CD4-positive, alpha-beta T cell treated with Interleukin-12 subunit alpha and Interleukin-12 subunit beta, for 1 hour (primary cell): Measurements from ENCODE around the gene SMIM35.

ENCODE experiments used
- DNase-seq: peaks from one replicate; pipeline ENCODE4 v3.0.0-alpha.2; 2020

Gene SMIM35

GRCh38 chr11:118000067-118000849, 86.5 kb downstream of the SMIM35 start:
- no peak for DNase-seq

DNA sequence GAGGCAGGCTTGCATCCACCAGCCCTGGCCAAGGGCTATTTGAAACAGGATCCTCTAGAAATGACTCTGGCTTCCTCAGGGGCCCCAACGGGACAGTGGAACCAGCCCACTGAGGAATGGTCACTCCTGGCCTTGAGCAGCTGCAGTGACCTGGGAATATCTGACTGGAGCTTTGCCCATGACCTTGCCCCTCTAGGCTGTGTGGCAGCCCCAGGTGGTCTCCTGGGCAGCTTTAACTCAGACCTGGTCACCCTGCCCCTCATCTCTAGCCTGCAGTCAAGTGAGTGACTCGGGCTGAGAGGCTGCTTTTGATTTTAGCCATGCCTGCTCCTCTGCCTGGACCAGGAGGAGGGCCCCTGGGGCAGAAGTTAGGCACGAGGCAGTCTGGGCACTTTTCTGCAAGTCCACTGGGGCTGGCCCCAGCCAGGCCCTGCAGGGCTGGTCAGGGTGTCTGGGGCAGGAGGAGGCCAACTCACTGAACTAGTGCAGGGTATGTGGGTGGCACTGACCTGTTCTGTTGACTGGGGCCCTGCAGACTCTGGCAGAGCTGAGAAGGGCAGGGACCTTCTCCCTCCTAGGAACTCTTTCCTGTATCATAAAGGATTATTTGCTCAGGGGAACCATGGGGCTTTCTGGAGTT, 87.3 kb downstream of the SMIM35 start:
- no peak for DNase-seq

- DNase-seq = no peak
Observed at GRCh38 chr11:117998664-117999353, 88.0 kb downstream of the SMIM35 start.

DNA sequence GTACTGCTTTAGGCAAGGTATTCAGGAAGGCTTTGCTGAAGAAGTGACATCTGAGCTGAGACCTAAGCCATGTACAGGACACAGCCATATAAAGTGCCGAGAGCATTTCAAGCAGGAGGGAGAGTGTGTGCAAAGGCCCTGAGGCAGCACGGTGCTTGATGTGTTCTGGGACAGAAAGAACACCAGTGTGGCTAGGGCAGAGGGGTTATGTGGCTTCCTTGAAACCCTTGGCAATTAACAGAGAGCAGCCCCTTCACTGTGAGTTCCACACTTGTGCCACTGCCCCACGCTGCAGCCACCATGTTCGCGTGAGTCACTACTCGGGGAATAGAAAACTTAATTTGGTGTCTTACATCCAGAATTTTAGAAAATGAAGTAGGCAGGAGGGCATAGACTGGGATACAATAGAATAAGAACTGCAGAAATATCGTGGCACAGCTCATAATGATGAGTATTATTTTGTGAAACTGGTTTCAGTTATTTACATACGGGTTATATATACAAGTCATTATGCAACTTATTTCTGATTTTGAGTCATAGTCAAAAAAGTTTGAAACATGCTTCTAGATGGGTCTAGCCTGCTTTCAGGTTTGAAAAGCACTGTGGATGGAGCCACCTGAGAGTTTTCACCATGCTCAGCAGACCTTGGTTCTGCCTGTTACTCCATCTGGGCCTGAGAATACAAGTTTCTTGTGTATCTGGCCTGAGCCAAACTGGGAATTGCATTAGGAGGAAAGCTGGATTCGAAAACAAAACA, 88.8 kb downstream of the SMIM35 start:
- no peak for DNase-seq

DNA sequence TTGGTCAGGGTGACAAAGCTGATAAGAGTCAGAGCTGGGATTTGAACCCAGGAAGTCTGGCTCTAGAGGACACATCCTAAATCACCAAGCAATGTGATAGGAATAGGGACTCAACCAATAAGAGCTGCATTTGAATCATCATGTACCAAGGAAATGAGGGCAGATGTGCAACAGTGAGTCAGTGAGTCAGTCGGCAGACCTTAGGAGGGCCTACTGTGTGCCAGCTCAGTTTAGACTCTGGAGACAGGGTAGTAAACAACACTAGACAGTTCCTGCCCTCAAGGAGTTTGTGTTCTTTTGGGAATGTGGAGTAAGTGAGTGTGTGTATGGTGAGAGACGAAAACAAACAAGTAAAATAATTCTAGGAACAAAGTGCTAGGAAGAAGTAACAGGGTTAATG, 89.4 kb downstream of the SMIM35 start:
- DNase-seq = no peak

DNA sequence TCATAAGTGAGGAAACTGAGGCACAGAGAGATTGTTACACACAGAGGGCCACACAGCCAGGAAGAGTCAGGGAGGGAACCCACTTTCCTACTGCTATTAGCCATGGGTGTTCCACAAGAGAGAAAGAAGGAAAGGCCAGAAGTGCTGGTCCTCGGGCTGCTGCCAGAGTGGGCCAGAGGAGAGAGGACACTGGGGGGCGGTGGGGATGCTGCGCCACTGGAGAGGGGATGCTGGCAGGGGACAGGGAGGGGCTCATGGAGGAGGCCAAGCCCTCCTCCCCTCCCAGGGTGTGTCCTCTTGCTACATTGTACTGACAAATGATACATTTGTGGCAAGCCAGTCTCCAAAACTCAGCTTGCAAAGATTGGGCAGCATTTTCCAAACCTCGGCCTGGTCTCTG, 90.7 kb downstream of the SMIM35 start:
- no peak for DNase-seq

GRCh38 chr11:117995472-117995871, 91.3 kb downstream of the SMIM35 start:
- DNase-seq = no peak

GRCh38 chr11:117993988-117994745, 92.6 kb downstream of the SMIM35 start:
- DNase-seq = no peak

GRCh38 chr11:117992620-117993019, 94.1 kb downstream of the SMIM35 start:
- no peak for DNase-seq

- no peak for DNase-seq
Observed at GRCh38 chr11:117992136-117992535, 94.6 kb downstream of the SMIM35 start.

DNA sequence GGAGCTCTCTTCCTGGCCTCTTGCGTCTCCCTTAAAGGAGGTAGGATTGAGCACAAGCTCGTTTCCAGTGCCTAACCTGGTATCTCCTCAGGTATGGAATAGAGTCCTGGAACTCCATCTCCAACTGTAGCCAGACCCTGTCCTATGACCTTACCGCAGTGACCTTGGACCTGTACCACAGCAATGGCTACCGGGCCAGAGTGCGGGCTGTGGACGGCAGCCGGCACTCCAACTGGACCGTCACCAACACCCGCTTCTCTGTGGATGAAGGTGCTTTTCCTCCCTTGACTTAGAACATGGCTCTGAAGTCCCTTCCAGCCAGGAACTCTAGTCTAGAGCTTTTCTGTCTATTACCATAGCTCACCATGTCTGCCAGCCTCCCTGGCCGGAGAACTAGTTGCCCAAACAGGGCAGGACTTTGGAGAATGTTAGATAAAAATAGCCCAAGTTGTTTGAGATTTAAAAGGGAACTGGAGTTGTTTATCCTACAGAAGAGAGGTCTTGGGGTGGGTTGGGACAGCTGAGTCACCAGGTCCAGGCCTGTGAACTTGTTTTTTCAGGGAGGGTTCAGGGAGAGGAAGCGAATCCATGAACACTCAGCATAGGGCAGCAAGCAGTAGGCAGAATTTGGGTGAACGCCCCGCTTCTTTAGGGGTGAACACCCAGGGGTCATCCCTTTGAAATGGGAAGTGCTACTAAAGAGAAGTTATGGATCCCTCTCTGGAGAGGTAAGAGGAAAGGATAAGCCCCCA, 97.2 kb downstream of the SMIM35 start:
- no peak for DNase-seq

DNA sequence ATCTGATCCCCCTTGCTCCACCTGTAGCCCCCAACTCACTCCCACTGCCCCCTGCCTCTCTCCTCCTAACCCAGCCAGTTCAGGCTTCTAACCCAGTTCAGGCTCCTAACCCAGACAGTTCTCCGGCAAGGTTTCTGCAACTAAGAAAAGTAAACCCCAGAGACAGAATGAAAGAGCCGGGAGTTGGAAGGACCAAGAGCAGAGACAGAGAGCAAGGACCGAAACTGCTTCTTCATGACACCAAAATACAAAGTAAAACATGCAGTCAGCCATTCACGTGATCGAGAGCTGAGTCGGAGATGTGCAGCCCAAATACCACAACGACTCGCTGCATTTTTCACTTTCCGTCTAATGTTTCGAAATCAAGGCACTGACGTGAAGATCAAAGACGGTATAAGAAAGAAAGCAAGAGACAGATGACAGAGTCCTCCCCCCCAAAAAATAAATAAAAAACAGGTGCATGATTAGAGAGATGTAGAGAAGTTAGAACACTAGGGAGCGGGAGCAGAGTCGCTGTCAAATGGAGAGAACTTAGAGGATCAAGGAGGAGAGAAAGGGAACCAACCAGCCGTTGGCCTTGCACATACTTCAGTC, 99.7 kb downstream of the SMIM35 start:
- peak; percentile 73 for DNase-seq

GRCh38 chr11:117985953-117986887, 100.5 kb downstream of the SMIM35 start, which contains the start of gene IL10RA:
TSS of gene IL10RA (plus strand) at chr11:117986394. CDS start at chr11:117986468, 74 bp downstream.
- peak; percentile 87 for DNase-seq

DNA sequence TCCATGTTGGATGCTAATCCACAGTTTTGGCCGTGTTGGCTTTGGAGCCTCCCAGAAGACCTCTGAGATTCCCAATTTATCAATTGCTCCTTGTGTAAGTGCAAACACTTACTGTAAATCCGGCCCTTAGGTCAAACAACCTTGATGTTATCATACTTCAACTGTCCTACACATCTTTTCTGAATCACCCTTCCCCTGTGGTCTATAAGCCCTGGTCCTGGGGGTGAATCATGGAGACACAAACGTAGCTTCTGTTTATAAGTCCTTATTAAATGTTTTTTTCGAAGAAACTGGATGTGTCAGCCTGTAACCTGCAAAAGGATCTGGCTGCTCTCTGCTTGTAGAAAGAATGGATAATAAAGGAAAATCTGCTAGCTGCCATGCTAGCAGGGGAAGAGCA, 102.3 kb downstream of the SMIM35 start:
- no peak for DNase-seq

- DNase-seq = no peak
Observed at GRCh38 chr11:117983163-117983475, 103.6 kb downstream of the SMIM35 start.

- no peak for DNase-seq
Observed at GRCh38 chr11:117980720-117981119, 106.0 kb downstream of the SMIM35 start.

GRCh38 chr11:117980280-117980679, 106.5 kb downstream of the SMIM35 start:
- no peak for DNase-seq

DNA sequence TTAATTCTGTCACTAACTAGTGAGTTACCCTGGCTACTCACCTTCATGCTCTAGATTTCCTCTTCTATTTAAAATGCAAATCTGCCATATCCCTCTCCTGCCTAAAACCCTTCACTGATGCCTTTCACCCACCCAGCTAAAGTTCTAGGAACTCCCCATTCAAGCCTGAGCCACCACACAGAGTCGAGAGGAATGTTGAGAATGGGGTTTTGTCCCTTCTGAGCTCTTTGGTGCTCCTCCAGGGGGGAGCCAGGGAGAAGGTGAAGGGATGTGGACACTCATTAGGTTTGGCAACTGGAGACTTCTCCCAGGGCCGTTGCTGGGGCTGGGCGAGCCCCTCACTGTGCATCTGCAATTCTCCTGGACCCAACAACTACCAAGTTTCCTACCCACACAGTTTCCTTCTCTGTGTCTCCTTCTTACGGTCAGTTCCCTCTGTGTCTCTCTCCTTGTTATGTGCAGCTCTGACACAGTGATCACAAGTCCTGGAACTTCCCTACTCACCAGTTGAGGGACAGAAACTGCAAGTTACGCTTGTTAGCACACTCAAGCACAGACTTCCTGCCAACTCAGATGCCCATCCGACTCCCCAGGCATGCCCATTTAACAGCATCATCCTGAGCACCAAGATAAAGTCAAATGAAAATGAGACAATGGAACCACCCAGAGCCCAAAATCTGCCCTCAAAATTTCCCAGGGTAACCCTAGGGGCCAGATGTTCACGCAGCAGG, 107.1 kb downstream of the SMIM35 start:
- peak; percentile 47 for DNase-seq

DNA sequence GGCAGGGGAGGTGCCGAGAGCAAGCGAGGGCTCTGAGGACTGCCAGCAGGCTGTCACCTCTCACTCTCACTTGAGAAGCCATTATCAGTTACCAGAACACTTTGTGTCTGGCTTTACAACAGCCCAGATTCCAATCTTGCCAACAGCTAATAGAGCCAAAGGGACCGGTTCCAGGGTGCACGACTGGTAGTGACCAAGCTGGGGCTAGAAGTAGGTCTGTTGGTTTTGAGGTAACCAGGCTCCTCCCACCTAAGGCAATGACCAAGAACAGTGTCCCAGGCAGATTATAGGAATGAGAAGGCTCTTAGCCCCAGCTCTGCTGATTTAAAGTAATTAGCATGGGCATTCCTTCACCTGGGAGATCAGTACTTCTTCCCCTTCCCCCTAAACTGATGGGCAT, 107.8 kb downstream of the SMIM35 start:
- no peak for DNase-seq
